ENCODE measurements around the gene ECI1. TPM values are rescaled to one million over a fixed set of nuclear protein-coding genes. Genes with fewer than 3 reads are reported as not detected.

ECI1 gene
- total and polyA plus RNA-seq, 2 experiments from 2014 or later = 118 to 143 TPM

GRCh38 chr16:2216330-2216729 is 35.1 kb downstream of the ECI1 start:
- no peak for TF ChIP-seq CTCF (conservative IDR thresholded peaks at IDR 0.05; ENCODE audit: low read depth in 2 of 2)
- TF ChIP-seq ETS1 (IDR thresholded peaks at IDR 0.05) = no peak
- peaks cover 10% of the 10 kb centered on the region; the same call in 1 of the 2 replicates for H3K4me1 ChIP-seq (ENCODE audit: insufficient read depth)
- Mint-ChIP-seq H3K4me1 (peaks cover 17% of the 10 kb centered on the region), H3K4me3 (peak overlapping the region; percentile 92), H3K27me3 (ENCODE audit: insufficient read depth, low read depth, poor library complexity) (peaks cover 18% of the 10 kb centered on the region), H3K36me3 (ENCODE audit: low read depth) (peaks cover 23% of the 10 kb centered on the region), H3K9me3 (no peaks in the 10 kb centered on the region; the same call in 2 of the 3 replicates), H3K27ac (peak overlapping the region; percentile 99; the same call in 1 of the 2 replicates)
- DNase-seq (ENCODE audit: low spot score) (no peak), ATAC-seq (no peak)
- peaks cover 19% of the 10 kb centered on the region for H3K79me2 ChIP-seq (replicated peaks; ENCODE audit: insufficient read depth)
- peak overlapping the region; percentile 69; the same call in 1 of the 2 replicates for H3K4me3 ChIP-seq
- H3K27me3 ChIP-seq (ENCODE audit: insufficient read depth) = no peaks in the 10 kb centered on the region
- H2AFZ ChIP-seq = no peak overlapping the region
- H3F3A ChIP-seq (replicated peaks; ENCODE audit: low read depth) = peaks cover 31% of the 10 kb centered on the region; the same call in 1 of the 2 replicates
- peak overlapping the region; percentile 98 for H3K27ac ChIP-seq (ENCODE audit: low read depth)
- H3K36me3 ChIP-seq (ENCODE audit: insufficient read depth) = 0 out of 2 replicates have a peak, but pooled peaks cover 5% of the 10 kb centered on the region
- H3K9me2 ChIP-seq (ENCODE audit: insufficient read depth) = no peaks in the 10 kb centered on the region
- H4K20me1 ChIP-seq (replicated peaks; ENCODE audit: insufficient read depth) = peaks cover 18% of the 10 kb centered on the region
- peak overlapping the region; percentile 75 for H3K4me2 ChIP-seq

- Histone ChIP-seq H3F3A (replicated peaks; ENCODE audit: low read depth) (peaks cover 37% of the 10 kb centered on the region; the same call in 1 of the 2 replicates), H3K4me3 (peak within 1 kb of the TSS; percentile 69), H3K4me1 (ENCODE audit: insufficient read depth) (peaks cover 10% of the 10 kb centered on the region; the same call in 1 of the 2 replicates), H2AFZ (peak within 1 kb of the TSS; percentile 89), H3K4me2 (peak within 1 kb of the TSS; percentile 84), H3K36me3 (ENCODE audit: insufficient read depth) (0 out of 2 replicates have a peak, but pooled peaks cover 5% of the 10 kb centered on the region), H4K20me1 (replicated peaks; ENCODE audit: insufficient read depth) (peaks cover 18% of the 10 kb centered on the region), H3K27ac (ENCODE audit: low read depth) (peak within 1 kb of the TSS; percentile 98), H3K27me3 (ENCODE audit: insufficient read depth) (no peaks in the 10 kb centered on the region), H3K9me2 (ENCODE audit: insufficient read depth) (no peaks in the 10 kb centered on the region), H3K79me2 (replicated peaks; ENCODE audit: insufficient read depth) (peaks cover 19% of the 10 kb centered on the region)
- H3K4me3 Mint-ChIP-seq = peak within 1 kb of the TSS; percentile 92
- H3K9me3 Mint-ChIP-seq = no peaks in the 10 kb centered on the region; the same call in 2 of the 3 replicates
- peaks cover 17% of the 10 kb centered on the region for H3K4me1 Mint-ChIP-seq
- ATAC-seq (no peak), DNase-seq (ENCODE audit: low spot score) (no peak)
- TF ChIP-seq ETS1 (IDR thresholded peaks at IDR 0.05) (no peak), EZH2phosphoT487 (IDR thresholded peaks at IDR 0.05; ENCODE audit: unreplicated experiment) (no peak), ZNF331 (CRISPR knock-in tag; IDR thresholded peaks at IDR 0.05; ENCODE audit: low read depth) (no peak), ZNF114 (CRISPR knock-in tag; IDR thresholded peaks at IDR 0.05) (peak; percentile 92), NANOG (IDR thresholded peaks at IDR 0.05; ENCODE audit: borderline replicate concordance) (no peak)
- H3K27me3 Mint-ChIP-seq (ENCODE audit: insufficient read depth, low read depth, poor library complexity) = peaks cover 17% of the 10 kb centered on the region
- peaks cover 23% of the 10 kb centered on the region for H3K36me3 Mint-ChIP-seq (ENCODE audit: low read depth)
- H3K27ac Mint-ChIP-seq = peak within 1 kb of the TSS; percentile 99
Measured at GRCh38 chr16:2214719-2214968, 36.7 kb downstream of the ECI1 start, which contains the start of gene PGP. Gene PGP (minus strand): TSS chr16:2214840. CDS start chr16:2214777, 63 bp downstream.

All from GM23338 (cell line).